ENCODE data around the gene SMIM45.

SMIM45 gene

DNA sequence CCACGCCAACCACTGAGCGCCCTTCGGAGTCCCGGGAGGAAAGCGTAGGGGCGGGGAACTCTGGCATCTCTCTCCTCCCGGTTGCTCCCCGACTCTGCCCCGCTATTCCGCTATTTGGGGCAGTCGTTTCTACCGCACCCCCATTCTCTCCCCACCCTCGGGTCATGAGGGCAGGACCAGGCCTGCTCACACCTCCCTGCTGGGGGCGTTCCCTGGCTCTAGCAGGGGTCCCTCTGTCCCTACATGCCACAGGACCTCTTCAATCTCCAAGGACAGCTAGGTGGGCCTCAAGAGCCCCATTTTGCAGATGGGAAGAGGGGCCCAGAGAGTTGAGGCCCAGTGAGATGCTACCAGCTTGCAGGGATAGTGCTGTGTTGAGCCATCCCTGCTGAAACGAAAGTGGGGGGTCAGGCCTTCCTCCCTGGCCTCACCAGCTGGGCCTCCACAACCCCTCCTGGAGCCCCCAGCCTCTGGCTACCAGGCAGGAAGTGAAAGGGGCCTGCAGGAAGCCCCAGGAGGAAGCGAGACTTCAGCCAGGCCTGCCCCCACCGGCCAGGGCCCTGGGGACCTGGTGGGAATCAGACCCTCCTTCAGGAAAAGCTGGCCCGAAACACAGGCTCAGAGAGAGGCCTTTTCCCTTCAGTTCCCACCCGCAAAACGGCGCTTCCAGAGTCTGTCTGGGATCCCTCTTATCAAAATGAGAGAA is 31.5 kb upstream of the SMIM45 start:
- Histone ChIP-seq H3K9ac (ENCODE audit: low read length) (no peak overlapping the region), H3K4me3 (ENCODE audit: low read length) (no peak overlapping the region), H3K27ac (ENCODE audit: low read length) (no peak overlapping the region), H3K4me1 (ENCODE audit: insufficient read depth, low read length) (peaks cover 6% of the 10 kb centered on the region), H3K27me3 (ENCODE audit: low read length) (no peaks in the 10 kb centered on the region), H3F3A (ENCODE audit: low read length, unreplicated experiment) (no peaks in the 10 kb centered on the region), H3K9me2 (replicated peaks; ENCODE audit: low read length) (no peaks in the 10 kb centered on the region), H3K36me3 (ENCODE audit: low read depth, low read length) (no peaks in the 10 kb centered on the region), H4K20me1 (ENCODE audit: low read length) (no peaks in the 10 kb centered on the region), H3K4me2 (ENCODE audit: low read length) (no peak overlapping the region), H2AFZ (ENCODE audit: low read length) (no peak overlapping the region), H3K9me3 (ENCODE audit: low read length) (no peaks in the 10 kb centered on the region), H3K79me2 (ENCODE audit: low read length) (no peaks in the 10 kb centered on the region)
- ChIA-PET CTCF (no interaction called here), POLR2A (ENCODE audit: unreplicated experiment) (no interaction called here)
- intact Hi-C loops (cut with micrococcal nuclease): no loop called here
- ATAC-seq (no peak), DNase-seq (no peak)
- TF ChIP-seq, protein P1, sequence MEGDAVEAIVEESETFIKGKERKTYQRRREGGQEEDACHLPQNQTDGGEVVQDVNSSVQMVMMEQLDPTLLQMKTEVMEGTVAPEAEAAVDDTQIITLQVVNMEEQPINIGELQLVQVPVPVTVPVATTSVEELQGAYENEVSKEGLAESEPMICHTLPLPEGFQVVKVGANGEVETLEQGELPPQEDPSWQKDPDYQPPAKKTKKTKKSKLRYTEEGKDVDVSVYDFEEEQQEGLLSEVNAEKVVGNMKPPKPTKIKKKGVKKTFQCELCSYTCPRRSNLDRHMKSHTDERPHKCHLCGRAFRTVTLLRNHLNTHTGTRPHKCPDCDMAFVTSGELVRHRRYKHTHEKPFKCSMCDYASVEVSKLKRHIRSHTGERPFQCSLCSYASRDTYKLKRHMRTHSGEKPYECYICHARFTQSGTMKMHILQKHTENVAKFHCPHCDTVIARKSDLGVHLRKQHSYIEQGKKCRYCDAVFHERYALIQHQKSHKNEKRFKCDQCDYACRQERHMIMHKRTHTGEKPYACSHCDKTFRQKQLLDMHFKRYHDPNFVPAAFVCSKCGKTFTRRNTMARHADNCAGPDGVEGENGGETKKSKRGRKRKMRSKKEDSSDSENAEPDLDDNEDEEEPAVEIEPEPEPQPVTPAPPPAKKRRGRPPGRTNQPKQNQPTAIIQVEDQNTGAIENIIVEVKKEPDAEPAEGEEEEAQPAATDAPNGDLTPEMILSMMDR (conservative IDR thresholded peaks at IDR 0.05; ENCODE audit: low read depth, low read length): no peak
- BruUV-seq (replicated peaks): no TSS peak

DNA sequence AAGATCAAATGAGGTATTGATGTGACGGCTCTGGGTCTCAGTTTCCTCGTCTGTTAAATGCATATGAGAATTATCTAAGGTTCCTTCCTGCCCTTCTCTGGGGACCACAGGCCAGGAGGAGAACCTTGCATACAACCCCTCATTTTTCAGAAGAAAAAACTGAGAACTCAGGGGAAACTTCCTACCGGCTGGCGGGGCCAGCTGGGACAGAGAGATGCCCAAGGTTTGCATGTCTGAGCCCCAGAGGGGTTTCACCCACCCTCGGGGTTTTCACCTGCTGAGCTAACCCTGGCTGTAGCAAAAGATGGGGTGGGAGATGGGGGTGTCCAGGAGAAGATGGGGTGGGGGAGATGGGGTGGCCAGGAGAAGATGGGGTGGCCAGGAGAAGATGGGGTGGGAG is 29.6 kb upstream of the SMIM45 start:
- CTCF ChIA-PET: no interaction called here
- Histone ChIP-seq H3K9me2 (replicated peaks; ENCODE audit: low read length) (no peaks in the 10 kb centered on the region), H4K20me1 (ENCODE audit: low read length) (no peaks in the 10 kb centered on the region), H3K36me3 (ENCODE audit: low read depth, low read length) (no peaks in the 10 kb centered on the region), H3K9ac (ENCODE audit: low read length) (no peak overlapping the region), H3F3A (ENCODE audit: low read length, unreplicated experiment) (no peaks in the 10 kb centered on the region), H3K27me3 (ENCODE audit: low read length) (no peaks in the 10 kb centered on the region), H3K4me2 (ENCODE audit: low read length) (no peak overlapping the region), H3K9me3 (ENCODE audit: low read length) (no peaks in the 10 kb centered on the region), H3K27ac (ENCODE audit: low read length) (no peak overlapping the region), H3K4me1 (ENCODE audit: insufficient read depth, low read length) (peaks cover 6% of the 10 kb centered on the region), H3K79me2 (ENCODE audit: low read length) (no peaks in the 10 kb centered on the region), H2AFZ (ENCODE audit: low read length) (no peak overlapping the region), H3K4me3 (ENCODE audit: low read length) (no peak overlapping the region)
- BruUV-seq (replicated peaks): no TSS peak
- DNase-seq: no peak
- POLR2A ChIA-PET (ENCODE audit: unreplicated experiment): no interaction called here
- TF ChIP-seq, protein P1 (conservative IDR thresholded peaks at IDR 0.05; ENCODE audit: low read depth, low read length): no peak
- no peak for TF ChIP-seq EZH2 (IDR thresholded peaks at IDR 0.05; ENCODE audit: low read length, unreplicated experiment)
- TF ChIP-seq EZH2phosphoT487 (IDR thresholded peaks at IDR 0.05; ENCODE audit: borderline replicate concordance, low read length): no peak
- intact Hi-C loops (cut with micrococcal nuclease): no loop called here
- no peak for ATAC-seq

DNA sequence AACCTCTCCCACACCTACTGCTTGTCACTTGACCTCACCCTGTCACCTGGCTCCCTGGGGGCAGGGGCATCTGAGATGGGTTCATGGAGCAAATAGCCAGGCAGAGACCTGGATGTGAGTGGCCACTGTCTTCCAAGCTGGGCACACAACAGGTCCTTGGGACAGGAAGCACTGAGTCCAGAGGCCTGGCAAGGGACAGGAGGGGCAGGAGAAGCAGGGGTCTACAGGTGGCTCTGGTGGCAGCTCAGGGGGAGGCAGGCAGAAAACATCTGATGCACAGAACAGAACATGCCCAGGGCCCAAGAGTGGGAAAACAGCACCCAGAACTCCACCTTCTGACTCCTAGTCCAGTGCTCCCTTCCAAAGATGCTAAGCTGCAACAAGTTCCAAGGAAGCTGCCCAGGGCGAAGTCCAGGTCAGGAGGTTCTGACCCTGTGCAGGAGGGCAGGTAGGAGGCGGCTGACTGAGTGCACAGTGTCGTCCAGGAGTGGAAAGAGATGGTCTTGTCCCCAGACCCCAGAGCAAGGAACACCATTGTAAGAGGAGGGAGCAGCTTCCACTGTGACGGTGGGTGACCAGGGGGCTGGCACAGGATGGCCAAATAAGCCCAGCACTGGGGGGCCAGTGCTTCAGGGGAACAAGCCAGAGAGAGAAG is 28.9 kb upstream of the SMIM45 start:
- no peaks in the 10 kb centered on the region for H4K20me1 ChIP-seq (ENCODE audit: low read length)
- DNase-seq: no peak
- H3K4me1 ChIP-seq (ENCODE audit: insufficient read depth, low read length): peaks cover 4% of the 10 kb centered on the region
- H3K4me3 ChIP-seq (ENCODE audit: low read length): no peak overlapping the region
- CTCF ChIA-PET: no interaction called here
- no TSS peak for BruUV-seq (replicated peaks)
- no peaks in the 10 kb centered on the region for H3K9me3 ChIP-seq (ENCODE audit: low read length)
- no peak for ATAC-seq
- no peaks in the 10 kb centered on the region for H3F3A ChIP-seq (ENCODE audit: low read length, unreplicated experiment)
- no peaks in the 10 kb centered on the region for H3K27me3 ChIP-seq (ENCODE audit: low read length)
- H3K36me3 ChIP-seq (ENCODE audit: low read depth, low read length): no peaks in the 10 kb centered on the region
- no peaks in the 10 kb centered on the region for H3K9me2 ChIP-seq (replicated peaks; ENCODE audit: low read length)
- intact Hi-C loops (cut with micrococcal nuclease): no loop called here
- H3K9ac ChIP-seq (ENCODE audit: low read length): no peak overlapping the region
- POLR2A ChIA-PET (ENCODE audit: unreplicated experiment): interaction anchor here (0.5 kb wide), 1 partner anchor 16 kb away, joined by 3 read pairs; no protein-coding TSS in a partner anchor
- no peaks in the 10 kb centered on the region for H3K79me2 ChIP-seq (ENCODE audit: low read length)
- H3K27ac ChIP-seq (ENCODE audit: low read length): no peak overlapping the region
- no peak overlapping the region for H3K4me2 ChIP-seq (ENCODE audit: low read length)
- TF ChIP-seq EZH2phosphoT487 (IDR thresholded peaks at IDR 0.05; ENCODE audit: borderline replicate concordance, low read length) (no peak), EZH2 (IDR thresholded peaks at IDR 0.05; ENCODE audit: low read length, unreplicated experiment) (no peak)
- TF ChIP-seq, protein P1 (conservative IDR thresholded peaks at IDR 0.05; ENCODE audit: low read depth, low read length): no peak
- no peak overlapping the region for H2AFZ ChIP-seq (ENCODE audit: low read length)

Data from PC-3 (cell line).